HG02642 (cell line): ENCODE measurements around the gene MARK2.
A peak's percentile ranks its signal among the peaks of the same experiment; 100 is the strongest.
"Not testable (repeated sequence)": the region's sequence is repeated elsewhere in the genome, so short reads cannot be mapped to it uniquely, and the experiment has no call there.

Experiments used
- ATAC-seq: cut with Tn5 transposase; IDR thresholded peaks from one replicate; pipeline ENCODE4 v1.9.1; 2021; ENCODE audit warnings: mild to moderate bottlenecking; ENCODE audit not compliant: unreplicated experiment, poor library complexity

Gene MARK2

GRCh38 chr11:63850920-63851319, 12.0 kb downstream of the MARK2 start:
- no peak for ATAC-seq

- ATAC-seq: no peak
Measured at GRCh38 chr11:63851364-63851763, 12.5 kb downstream of the MARK2 start.

GRCh38 chr11:63853476-63853875, 14.6 kb downstream of the MARK2 start:
- ATAC-seq: no peak

- ATAC-seq: no peak
Measured at GRCh38 chr11:63854696-63855095, 15.8 kb downstream of the MARK2 start.

GRCh38 chr11:63855975-63856374, 17.1 kb downstream of the MARK2 start:
- ATAC-seq: no peak

GRCh38 chr11:63858628-63859550, 20.0 kb downstream of the MARK2 start:
- no peak for ATAC-seq

GRCh38 chr11:63862923-63863322, 24.0 kb downstream of the MARK2 start:
- ATAC-seq: no peak

- ATAC-seq: not testable (repeated sequence)
Measured at GRCh38 chr11:63863620-63864019, 24.7 kb downstream of the MARK2 start.

GRCh38 chr11:63866211-63866610, 27.3 kb downstream of the MARK2 start:
- ATAC-seq: no peak

GRCh38 chr11:63867511-63867910, 28.6 kb downstream of the MARK2 start:
- ATAC-seq: no peak

GRCh38 chr11:63868399-63869064, 29.6 kb downstream of the MARK2 start:
- ATAC-seq: no peak

GRCh38 chr11:63869171-63869591, 30.3 kb downstream of the MARK2 start:
- ATAC-seq: no peak

- no peak for ATAC-seq
Measured at GRCh38 chr11:63869683-63870082, 30.8 kb downstream of the MARK2 start.

GRCh38 chr11:63870351-63871140, 31.6 kb downstream of the MARK2 start:
- ATAC-seq: no peak

GRCh38 chr11:63871962-63872799, 33.3 kb downstream of the MARK2 start:
- peak; percentile 92 for ATAC-seq

GRCh38 chr11:63872800-63873197, 33.9 kb downstream of the MARK2 start:
- ATAC-seq: no peak

GRCh38 chr11:63873311-63873710, 34.4 kb downstream of the MARK2 start:
- no peak for ATAC-seq

GRCh38 chr11:63874511-63874910, 35.6 kb downstream of the MARK2 start:
- no peak for ATAC-seq

GRCh38 chr11:63875506-63876065, 36.7 kb downstream of the MARK2 start:
- ATAC-seq: no peak

GRCh38 chr11:63876616-63877015, 37.7 kb downstream of the MARK2 start:
- ATAC-seq: no peak
